HG03060 (cell line): ENCODE results near the gene DYRK2.

Experiments
- ATAC-seq: cut with Tn5 transposase; IDR thresholded peaks from one replicate; pipeline ENCODE4 v1.9.1; 2021; ENCODE audit warnings: low read depth, moderate number of reproducible peaks; ENCODE audit not compliant: unreplicated experiment

The DYRK2 gene

GRCh38 chr12:67645126-67645525 is 3.4 kb upstream of the DYRK2 start:
- no peak for ATAC-seq

- no peak for ATAC-seq
These were observed 2.9 kb upstream of the DYRK2 start for GRCh38 chr12:67645601-67646000.

GRCh38 chr12:67646775-67647174 is 1.8 kb upstream of the DYRK2 start:
- ATAC-seq: no peak

GRCh38 chr12:67647181-67647798 is 1.3 kb upstream of the DYRK2 start:
- no peak for ATAC-seq

GRCh38 chr12:67647799-67648520 is 585 bp upstream of the DYRK2 start:
- ATAC-seq: no peak

- ATAC-seq: no peak
These were observed 670 bp downstream of the DYRK2 start for GRCh38 chr12:67649261-67649569.

GRCh38 chr12:67649570-67650387 is 1.2 kb downstream of the DYRK2 start:
- no peak for ATAC-seq

- no peak for ATAC-seq
These were observed 2.0 kb downstream of the DYRK2 start for GRCh38 chr12:67650388-67651131.

GRCh38 chr12:67651132-67651695 is 2.7 kb downstream of the DYRK2 start:
- peak; percentile 34 for ATAC-seq

GRCh38 chr12:67655829-67656228 is 7.3 kb downstream of the DYRK2 start:
- no peak for ATAC-seq

- ATAC-seq: no peak
These were observed 7.7 kb downstream of the DYRK2 start for GRCh38 chr12:67656251-67656650.

- no peak for ATAC-seq
These were observed 9.9 kb downstream of the DYRK2 start for GRCh38 chr12:67658486-67658885.

GRCh38 chr12:67659292-67659691 is 10.7 kb downstream of the DYRK2 start:
- no peak for ATAC-seq

GRCh38 chr12:67661311-67662021 is 12.9 kb downstream of the DYRK2 start:
- ATAC-seq: no peak

GRCh38 chr12:67662910-67663538 is 14.5 kb downstream of the DYRK2 start:
- ATAC-seq: no peak

- no peak for ATAC-seq
These were observed 15.6 kb downstream of the DYRK2 start for GRCh38 chr12:67664171-67664570.

GRCh38 chr12:67665679-67666078 is 17.1 kb downstream of the DYRK2 start:
- ATAC-seq: no peak

GRCh38 chr12:67666605-67667004 is 18.1 kb downstream of the DYRK2 start:
- ATAC-seq: no peak

GRCh38 chr12:67667276-67668073 is 18.9 kb downstream of the DYRK2 start:
- ATAC-seq: no peak
